Measurements from ENCODE around the gene ASH1L.
"Not testable (repeated sequence)": the region's sequence is repeated elsewhere in the genome, so short reads cannot be mapped to it uniquely, and the experiment has no call there.

The ASH1L gene

DNA sequence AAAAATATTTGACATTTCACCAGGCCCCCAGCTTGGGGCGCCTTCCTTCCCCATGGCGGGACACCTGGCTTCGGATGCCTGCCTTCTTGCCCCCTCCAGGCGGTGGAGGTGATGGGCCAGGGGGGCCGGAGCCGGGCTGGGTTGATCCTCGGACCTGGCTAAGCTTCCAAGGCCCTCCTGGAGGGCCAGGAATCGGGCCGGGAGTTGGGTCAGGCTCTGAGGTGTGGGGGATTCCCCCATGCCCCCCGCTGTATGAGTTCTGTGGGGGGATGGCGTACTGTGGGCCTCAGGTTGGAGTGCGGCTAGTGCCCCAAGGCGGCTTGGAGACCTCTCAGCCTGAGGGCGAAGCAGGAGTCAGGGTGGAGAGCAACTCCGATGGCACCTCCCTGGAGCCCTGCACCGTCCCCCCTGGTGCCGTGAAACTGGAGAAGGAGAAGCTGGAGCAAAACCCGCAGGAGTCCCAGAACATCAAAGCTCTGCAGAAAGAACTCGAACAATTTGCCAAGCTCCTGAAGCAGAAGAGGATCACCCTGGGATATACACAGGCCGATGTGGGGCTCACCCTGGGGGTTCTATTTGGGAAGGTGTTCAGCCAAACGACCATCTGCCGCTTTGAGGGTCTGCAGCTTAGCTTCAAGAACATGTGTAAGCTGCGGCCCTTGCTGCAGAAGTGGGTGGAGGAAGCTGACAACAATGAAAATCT lies 129.3 kb downstream of the ASH1L start:
- not testable (repeated sequence) for DNase-seq

DNA sequence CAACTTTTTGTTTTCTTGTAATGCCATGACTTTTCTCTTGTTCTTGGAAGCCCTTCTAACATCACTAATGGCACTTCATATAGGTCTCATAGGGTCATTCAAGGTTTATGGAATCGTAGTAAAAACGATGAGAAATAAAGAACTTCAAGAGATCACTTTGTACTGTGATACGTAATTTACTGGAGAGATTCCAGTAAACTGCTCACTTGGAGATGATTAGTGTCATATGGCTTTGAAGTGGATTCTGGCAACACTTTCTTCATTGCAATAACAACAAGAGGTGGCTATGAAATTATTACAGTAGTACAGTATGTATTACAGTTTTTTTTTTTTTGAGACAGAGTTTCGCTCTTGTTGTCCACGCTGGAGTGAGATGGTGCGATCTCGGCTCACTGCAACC lies 138.5 kb downstream of the ASH1L start:
- DNase-seq, result no peak

DNA sequence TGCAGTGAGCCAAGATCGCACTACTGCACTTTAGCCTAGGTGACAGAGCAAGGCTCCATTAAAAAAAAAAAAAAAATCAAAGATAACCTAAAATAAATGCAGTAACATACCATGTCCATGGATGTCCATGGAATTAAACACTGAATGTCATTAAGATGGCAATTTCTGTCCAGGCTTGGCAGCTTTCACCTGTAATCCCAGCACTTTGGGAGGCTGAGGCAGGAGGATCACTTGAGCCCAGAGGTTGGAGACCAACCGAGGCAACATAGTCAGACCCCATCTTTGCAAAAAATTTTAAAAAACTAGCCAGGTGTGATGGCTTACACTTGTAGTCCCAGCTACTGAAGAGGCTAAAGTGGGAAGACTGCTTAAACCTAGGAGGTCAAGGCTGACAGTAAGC lies 141.8 kb downstream of the ASH1L start:
- no peak for DNase-seq

DNA sequence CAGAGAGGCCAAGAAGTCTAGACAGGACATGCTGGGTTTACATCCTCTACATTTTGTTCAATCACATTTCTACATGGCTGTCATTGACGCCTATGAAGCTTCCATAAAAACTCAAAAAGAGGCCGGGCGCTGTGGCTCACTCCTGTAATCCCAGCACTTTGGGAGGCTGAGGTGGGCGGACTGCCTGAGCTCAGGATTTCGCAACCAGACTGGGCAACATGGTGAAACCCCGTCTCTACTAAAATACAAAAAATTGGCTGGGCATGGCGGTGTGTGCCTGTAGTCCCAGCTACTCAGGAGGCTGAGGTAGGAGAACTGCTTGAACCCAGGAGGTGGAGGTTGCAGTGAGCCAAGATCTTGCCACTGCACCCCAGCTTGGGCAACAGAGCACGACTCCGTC lies 150.8 kb downstream of the ASH1L start:
- DNase-seq, result not testable (repeated sequence)

DNA sequence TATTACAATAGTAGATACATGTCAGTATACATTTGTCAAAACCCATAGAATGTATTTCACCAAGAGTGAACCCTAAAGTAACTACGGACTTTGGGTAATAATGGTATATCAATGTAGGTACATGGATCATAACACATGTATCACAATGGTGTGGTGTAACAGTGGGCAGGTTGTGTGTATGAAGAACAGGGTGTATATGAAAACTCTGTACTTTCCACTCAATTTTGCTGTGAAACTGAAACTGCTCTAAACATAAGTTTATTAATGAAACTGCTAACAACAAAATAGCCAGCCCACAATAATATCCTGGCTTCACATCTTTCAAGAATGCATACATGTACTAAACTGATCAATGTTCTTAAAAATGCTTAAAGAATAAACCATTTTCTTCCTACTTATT lies 151.7 kb downstream of the ASH1L start:
- no peak for DNase-seq

DNA sequence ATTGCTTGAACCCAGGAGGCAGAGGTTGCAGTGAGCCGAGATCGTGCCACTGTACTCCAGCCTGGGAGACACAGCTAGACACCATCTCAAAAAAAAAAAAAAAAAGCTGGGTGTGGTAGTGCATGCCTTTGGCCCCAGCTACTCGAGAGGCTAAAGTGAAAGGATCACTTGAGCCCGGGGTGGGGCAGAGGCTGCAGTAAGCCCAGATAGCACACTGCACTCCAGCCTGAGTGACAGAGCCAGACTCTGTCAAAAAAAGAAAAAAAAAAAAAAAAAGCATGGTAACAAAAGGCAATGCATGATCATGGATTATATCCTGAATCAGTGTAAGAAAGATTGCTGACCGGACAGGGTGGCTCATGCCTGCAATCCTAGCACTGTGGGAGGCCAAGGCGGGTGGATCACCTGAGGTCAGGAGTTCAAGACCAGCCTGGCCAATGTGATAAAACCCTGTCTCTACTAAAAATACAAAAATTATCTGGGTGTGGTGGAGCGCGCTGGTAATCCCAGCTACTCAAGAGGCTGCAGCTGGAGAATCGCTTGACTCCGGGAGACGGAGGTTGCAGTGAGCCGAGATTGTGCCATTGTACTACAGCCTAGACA lies 165.6 kb downstream of the ASH1L start:
- DNase-seq, result no peak

DNA sequence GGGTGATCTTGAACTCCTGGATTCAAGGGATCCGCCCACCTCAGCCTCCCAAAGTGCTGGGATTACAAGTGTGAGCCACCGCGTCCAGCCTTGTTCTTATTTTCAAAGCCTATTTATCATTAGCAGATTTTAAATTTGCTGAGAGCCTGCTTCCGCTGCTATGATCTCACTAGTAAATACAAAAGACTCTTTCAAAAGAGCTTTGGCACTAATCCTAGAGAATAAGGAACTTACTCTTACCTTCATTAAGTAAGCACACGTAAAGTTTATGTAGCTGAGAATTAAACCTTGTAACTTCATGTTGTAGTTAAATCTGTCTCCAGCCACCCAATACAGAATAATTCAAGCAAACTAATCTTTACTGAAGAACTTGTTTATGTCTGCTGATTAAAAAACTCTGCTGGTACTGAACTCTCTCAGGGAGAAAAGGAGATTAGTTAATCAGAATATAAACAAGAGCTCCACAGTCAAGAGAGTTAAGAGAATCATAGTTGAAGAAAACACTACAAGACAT lies 169.6 kb downstream of the ASH1L start:
- no peak for DNase-seq

DNA sequence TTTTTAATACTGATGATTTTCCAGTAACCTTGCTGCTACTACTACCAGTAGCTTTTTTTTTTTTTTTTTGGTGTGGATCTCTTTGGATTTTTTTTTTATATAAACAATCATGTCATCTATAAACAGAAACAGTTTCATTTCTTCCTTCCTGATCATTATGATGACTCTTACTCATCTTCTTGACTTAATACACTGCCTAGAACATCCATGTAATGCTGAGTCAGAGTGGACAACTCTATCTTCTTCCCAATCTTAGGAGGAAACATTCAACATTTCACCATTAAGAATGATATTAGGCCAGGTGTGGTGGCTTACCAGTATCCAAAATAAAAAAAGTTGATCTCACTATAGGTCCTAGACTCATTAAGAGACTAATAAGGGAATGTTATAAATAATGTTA lies 172.8 kb downstream of the ASH1L start:
- no peak for DNase-seq

DNA sequence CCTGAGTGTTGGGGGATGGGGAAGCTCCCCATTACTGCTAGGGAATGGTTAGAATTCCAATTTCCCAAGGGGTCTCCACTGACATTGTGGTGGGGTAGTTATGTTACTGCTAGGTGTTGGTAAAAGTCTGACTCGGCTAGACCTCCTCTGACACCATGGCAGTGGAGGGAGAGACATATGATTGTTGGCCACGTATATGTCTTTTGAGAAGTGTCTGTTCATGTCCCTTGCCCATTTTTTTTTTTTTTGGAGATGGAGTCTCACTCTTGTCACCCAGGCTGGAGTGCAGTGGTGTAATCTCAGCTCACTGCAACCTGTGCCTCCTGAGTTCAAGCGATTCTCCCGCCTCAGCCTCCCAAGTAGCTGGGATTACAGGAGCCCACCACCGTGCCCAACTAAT lies 176.8 kb downstream of the ASH1L start:
- not testable (repeated sequence) for DNase-seq

DNA sequence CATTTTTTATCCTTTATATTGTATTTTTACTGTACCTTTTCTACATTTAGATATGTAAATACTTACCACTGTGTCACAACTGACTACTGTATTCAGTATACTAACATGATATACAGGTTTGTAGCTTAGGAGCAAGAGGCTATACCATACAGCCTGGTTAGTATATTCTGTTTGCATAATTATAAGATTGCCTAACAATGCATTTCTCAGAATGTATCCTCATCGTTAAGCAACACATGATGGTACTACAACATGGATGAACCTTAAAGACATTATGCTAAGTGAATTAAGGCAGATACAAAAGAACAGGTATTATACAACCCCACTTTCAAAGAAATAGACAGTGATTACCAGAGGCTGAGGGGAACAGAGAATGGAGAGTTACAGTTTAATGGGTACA lies 179.2 kb downstream of the ASH1L start:
- DNase-seq, result no peak

DNA sequence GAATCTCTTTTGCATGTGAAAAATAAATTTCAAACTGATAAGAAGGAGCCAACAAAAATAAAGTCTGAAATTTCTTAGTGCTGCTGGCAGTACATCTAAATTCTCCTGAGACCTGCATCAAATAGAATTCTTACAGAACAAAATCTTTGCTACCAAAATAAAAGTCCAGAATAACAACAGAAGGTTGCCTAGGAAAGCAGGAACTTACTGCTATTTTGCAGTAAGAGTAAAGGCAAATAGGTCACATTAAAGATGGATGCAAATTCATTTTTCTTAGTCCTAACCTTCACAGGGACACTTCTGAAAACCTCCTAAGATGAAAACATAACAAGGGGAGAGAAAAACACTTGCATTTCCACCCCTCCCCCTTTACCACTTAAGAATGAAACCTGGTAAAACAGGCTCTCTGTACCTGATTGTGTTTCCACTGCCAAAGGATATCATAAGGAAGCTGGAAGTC lies 182.9 kb downstream of the ASH1L start:
- no peak for DNase-seq

DNA sequence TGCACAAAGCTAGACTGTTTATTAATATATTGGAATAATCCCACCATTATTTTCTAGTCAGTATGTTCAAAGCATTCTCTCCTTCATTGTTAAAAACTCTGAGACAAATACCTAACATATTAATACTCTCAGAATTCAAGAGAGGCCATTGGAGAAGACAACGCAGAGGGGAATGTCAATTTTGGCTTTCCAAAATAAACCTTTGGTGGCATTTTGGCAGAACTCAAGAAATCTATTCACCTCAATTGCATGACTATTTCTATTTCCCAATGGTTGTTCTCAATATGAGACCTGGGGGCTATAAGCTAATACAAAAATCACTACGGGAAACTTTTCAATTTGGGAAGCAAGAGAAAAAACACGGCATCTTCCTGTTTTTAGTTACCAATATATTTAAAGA lies 183.4 kb downstream of the ASH1L start:
- no peak for DNase-seq

DNA sequence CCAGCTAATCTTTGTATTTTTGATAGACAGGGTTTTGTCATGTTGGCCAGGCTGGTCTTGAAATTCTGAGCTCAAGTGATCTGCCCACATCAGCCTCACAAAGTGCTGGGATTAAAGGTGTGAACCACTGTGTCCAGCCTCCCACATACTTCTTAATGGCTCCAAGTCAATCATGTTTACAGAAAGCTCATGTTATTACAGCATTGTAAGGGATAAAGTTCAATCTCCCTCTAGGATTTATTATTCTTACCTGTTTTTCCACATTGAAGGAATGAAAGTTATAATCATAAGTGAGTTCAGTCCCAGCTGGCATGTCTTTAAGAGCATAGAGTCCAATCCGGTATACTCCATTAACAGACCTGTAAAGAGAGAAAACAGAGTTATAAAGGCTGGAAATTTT lies 202.6 kb downstream of the ASH1L start:
- no peak for DNase-seq

DNA sequence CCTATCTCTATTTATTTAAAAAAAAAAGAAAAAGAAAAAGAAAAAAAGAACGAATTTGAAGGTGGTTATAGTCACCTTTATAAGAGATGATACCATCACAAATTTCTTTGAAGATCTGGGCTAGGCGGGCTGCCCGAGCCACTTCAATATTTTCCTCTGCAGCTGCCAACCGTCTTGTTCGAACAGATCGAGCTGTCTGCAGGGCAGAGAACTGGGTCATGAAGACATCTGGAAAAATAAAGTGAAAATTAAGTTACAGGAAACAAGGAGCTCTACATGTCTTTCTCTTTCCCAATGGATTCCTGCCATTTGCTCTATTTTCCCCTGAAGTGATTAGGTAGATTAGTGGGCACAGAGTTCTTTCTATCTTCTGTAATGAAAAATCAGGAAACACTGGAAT lies 210.0 kb downstream of the ASH1L start:
- no peak for DNase-seq

DNA sequence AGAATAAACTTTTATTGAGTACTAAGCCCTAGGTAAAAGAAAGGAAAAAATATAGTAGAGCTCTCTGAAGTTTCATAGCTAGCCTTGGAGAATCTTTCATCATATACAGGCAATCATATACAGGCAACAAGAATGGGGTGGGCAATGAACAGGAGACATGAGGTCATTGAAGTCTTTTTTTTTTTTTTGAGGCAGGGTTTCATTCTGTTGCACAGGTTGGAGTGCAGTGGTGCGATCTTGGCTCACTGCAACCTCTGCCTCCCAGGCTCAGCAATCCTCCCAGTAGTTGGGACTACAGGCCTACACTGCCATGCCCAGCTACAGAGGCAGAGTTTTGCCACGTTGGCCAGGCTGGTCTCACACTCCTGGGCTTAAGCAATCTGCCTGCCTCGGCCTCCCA lies 219.8 kb downstream of the ASH1L start:
- DNase-seq, result no peak

DNA sequence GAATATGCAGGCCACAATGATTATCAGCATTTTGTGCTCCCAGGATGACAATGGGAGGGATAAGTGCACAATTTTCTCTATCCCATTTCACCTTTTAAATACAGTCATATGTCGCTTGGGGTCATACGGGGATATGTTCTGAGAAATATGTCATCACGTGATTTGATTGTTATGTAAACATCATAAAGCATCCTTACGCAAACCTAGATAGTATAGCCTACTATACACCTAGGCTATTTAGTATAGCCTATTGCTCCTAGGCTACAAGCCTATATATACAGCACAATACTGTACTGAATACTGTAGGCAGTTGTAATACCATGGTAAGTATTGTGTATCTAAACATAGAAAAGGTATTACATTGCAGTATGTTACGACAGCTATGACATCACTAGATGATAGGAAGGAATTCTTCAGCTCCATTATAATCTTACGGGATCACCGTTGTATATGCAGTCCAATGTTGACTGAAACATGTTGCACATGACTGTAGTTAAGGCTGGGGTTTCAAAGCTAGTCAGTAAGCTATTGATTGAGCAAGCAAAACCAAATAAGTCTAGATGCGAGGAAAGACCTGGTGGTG lies 223.0 kb downstream of the ASH1L start:
- DNase-seq, result no peak

DNA sequence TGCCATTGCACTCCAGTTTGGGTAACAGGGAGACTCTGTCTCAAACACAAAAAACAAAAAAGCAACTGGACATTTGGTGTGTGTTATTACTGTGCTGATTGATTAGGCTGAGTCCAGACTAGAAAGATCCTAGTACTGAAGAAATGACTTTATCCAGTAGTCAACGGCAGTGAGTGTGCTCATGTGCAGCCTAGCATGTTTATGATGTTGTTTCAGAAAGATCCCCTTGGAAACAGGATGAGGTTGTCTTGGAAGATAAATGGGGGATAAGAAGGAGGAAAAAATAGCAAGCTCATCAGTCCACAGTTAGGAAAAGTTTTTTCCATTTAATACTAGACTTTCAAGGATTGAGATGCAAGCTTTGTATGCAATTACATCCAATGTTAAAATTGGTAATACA lies 227.6 kb downstream of the ASH1L start:
- no peak for DNase-seq

DNA sequence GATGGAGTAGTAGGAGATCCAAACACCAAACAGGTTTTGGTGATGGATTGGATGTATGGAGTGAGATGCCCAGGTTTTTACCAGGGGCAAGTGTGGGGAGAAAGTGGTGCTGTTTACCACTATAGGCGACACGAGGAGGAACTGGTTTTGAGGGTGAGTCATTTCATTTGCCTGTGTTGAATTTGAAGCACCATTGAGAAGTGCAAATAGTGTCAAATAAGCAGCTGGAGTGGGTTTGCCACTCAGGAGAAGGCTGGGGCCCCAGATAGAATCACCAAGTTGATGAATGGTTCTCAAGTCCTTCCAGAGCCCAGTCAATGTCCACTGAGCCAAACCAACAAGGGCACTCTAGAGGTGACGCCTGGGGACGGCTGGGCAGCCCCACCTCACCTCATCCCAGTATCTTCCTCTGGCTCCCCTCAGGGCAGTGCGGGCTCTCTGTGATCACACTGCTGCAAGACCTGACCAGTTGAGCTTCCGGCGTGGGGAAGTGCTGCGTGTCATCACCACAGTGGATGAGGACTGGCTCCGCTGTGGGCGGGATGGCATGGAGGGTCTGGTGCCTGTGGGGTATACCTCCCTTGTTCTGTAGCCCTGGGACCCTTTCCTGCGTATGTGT lies 232.5 kb downstream of the ASH1L start:
- DNase-seq, result no peak

DNA sequence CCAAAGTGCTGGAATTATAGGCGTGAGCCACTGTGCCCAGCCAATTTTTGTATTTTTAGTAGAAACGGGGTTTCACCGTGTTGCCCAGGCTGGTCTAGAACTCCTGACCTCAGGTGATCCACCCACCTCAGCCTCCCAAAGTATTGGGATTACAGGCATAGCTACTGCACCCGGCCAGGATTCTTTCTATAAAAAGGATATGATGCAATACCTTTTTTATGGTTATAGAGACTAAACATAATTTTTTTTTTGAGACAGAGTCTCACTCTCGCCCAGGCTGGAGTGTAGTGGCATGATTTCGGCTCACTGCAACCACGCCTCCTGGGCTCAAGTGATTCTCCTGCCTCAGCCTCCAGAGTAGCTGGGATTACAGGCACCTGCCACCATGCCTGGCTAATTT lies 233.7 kb downstream of the ASH1L start:
- DNase-seq, result not testable (repeated sequence)

DNA sequence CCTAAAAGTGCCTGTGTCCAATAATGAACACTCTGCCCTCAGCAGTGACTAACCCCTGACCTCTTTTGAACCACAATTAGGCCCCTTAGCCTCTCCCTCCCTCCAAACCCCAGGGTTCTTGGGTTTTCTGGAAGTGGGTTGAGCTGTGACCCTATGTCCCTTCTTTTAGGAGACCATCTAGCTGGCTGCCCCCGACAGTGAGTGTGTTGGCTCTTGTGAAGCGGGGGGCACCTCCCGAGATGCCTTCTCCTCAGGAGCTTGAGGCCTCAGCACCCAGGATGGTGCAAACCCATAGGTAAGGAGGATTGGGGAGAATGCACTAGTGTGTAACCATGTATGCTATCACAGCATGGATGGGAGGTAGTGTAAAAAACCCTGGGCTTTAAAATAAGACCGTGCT lies 234.6 kb downstream of the ASH1L start:
- no peak for DNase-seq

DNA sequence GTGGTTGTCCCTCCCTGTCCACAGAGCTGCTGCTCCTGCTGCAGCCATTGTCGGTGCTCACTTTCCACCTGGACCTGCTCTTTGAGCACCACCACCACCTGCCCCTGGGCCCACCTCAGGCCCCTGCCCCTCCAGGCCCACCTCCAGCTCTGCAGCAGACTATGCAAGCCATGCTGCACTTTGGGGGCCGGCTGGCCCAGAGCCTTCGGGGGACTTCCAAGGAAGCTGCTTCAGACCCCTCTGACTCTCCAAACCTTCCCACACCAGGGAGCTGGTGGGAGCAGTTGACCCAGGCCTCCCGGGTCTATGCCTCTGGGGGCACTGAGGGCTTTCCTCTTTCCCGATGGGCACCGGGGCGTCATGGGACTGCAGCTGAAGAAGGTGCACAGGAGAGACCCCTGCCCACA lies 236.0 kb downstream of the ASH1L start:
- no peak for DNase-seq

DNA sequence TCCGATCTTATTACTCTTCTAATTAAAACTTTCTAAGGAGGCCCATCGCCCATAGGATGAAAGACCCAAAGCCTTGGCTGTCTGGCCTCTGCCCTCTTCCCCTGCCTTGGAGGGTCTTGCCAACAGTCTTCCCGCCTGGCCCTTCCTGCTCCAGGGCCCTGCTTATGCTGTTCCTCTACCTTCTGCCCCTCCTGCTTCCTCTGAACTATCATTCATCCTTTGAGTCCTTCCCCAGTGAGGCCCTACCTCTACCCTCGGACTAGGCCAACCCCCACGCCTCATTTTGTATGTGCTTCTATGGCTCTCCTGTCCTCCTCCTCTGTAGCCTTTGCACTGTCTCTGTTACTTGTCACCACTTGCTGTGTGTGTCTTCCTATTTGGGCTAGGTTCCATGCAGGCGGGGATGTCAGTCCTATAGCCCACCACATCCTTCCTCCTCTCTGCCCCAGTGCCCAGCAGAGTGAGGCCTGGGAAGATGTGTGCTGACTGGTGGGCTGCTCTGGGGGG lies 236.5 kb downstream of the ASH1L start:
- DNase-seq, result no peak

DNA sequence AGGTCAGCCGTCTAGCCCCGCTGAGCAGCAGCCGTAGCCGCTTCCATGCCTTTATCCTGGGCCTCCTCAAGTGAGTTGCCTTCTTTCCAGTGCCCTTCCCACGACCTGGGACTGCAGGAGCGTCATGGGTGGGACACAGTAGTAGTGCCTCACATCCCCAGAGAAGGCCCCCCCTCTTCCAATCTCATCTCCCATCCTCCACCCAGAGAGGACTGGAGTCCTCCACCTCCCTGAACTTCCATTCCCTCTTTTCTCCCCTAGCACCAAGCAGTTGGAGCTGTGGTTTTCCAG lies 237.1 kb downstream of the ASH1L start:
- no peak for DNase-seq
